Measurements from ENCODE around the gene CD2AP.

DNA sequence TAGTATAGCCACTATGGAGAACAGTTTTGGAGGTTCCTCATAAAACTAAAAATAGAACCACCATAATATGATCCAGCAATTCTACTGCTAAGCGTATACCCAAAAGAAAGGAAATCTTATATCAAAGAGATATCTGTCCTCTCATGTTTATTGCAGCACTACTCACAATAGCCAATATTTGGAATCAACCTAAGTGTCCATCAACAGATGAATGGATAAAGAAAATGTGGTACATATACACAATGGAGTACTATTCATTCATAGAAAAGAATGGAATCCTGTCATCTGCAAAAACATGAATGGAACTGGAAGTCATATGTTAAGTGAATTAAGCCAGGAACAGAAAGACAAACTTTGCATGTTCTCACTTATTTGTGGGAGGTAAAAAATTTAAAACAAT, 5.7 kb upstream of the CD2AP start:
- TF ChIP-seq CTCF (IDR thresholded peaks at IDR 0.05; ENCODE audit: low read depth, low read length, missing input control) (no peak), GABPA (IDR thresholded peaks at IDR 0.05 in 1 of 2, conservative IDR thresholded peaks at IDR 0.05 in 1 of 2) (no peak), REST (IDR thresholded peaks at IDR 0.05) (no peak)

Measured in liver (tissue), 3 donors.